AG10803 (cell line): ENCODE measurements around the gene PLG.
"Not testable (repeated sequence)": the region's sequence is repeated elsewhere in the genome, so short reads cannot be mapped to it uniquely, and the experiment has no call there.

ENCODE experiments used
- DNase-seq: peaks from one replicate; pipeline ENCODE4 v3.0.0; 2010; ENCODE audit warnings: low read depth
- H3K4me3 ChIP-seq: 2 replicates; pipeline ENCODE4 v1.5.1; 2011; ENCODE audit warnings: mild to moderate bottlenecking, low read length, control low read depth
- TF ChIP-seq, protein P1 (sequence below): conservative IDR thresholded peaks from 2 replicates; pipeline ENCODE4 v1.5.1; 2011; ENCODE audit warnings: mild to moderate bottlenecking, low read length, control low read depth, inconsistent platforms

PLG gene

DNA sequence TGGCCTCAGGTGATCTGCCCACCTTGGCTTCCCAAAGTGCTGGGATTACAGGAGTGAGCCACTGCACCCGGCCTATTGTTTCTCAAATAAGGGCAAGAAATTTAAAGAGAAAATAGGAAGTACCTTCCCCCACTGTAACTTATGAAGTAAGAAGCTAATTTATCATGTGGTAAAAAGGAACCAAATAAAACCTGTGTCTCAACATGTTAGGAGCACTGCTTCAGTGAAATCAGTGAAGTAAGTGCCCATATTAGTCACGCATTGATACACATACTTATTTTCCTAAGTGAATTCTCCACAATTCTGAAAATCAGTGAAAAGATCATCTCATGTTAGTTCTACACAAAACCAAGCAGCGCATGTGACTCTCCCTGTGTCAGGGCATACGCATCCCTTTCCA lies 23.8 kb upstream of the PLG start:
- H3K4me3 ChIP-seq = no peak overlapping the region
- TF ChIP-seq, protein P1, sequence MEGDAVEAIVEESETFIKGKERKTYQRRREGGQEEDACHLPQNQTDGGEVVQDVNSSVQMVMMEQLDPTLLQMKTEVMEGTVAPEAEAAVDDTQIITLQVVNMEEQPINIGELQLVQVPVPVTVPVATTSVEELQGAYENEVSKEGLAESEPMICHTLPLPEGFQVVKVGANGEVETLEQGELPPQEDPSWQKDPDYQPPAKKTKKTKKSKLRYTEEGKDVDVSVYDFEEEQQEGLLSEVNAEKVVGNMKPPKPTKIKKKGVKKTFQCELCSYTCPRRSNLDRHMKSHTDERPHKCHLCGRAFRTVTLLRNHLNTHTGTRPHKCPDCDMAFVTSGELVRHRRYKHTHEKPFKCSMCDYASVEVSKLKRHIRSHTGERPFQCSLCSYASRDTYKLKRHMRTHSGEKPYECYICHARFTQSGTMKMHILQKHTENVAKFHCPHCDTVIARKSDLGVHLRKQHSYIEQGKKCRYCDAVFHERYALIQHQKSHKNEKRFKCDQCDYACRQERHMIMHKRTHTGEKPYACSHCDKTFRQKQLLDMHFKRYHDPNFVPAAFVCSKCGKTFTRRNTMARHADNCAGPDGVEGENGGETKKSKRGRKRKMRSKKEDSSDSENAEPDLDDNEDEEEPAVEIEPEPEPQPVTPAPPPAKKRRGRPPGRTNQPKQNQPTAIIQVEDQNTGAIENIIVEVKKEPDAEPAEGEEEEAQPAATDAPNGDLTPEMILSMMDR = no peak
- DNase-seq = no peak

- no peak for DNase-seq
- TF ChIP-seq, protein P1 = no peak
- H3K4me3 ChIP-seq = no peak overlapping the region
Observed at GRCh38 chr6:160678744-160679401, 23.2 kb upstream of the PLG start.

DNA sequence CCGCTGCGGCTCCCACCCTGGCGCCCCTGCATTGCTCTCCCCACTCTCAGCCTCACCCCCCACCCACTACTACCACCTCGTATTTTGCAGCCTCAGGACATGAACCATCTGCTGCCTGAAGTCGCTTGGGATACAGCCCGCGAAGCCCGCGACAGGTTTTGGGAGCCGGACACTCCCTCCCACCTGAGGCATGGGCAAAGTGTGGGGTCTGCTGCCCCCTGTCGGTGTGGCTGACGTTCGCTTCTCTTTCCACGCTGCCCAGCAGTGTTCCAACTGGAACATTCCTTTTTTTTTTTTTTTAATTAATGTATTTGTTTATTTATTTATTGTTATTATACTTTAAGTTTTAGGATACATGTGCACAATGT lies 22.7 kb upstream of the PLG start:
- DNase-seq = no peak
- H3K4me3 ChIP-seq = no peak overlapping the region
- TF ChIP-seq, protein P1 = no peak

- H3K4me3 ChIP-seq, DNase-seq: not testable (repeated sequence)
Observed at GRCh38 chr6:160685101-160685761, 16.8 kb upstream of the PLG start.

DNA sequence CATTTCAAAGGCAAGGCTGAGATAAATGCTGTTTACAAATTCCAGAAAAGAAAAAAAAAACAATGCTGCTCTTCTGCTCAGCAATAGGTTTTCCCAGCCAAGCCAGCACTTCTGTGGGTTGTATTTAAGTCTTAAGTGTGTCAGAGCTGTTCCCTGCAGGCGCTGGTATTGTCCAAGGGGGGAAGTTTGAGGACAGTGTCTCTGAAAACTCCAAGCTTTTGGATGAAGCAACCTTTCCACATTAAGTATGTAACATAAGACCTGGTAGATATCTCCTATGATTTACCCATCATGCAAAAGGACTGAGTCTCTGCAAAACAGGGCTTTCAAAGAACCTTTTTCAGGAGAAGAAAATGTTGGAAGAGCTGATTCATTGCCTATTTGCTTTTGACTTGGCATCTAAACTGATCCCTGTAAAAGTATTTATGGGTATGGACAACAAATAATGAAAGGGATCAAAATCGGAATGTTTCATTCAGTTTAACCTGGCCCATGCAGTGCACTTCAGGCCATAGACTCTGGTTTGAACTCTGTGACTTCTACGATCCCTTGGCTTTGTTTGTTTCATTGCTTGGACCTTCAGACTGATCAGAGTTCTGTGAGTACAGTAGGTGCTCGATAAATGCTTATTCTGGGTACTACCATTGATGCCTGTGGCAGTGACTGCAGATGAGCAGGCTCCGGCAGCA lies 16.1 kb upstream of the PLG start:
- TF ChIP-seq, protein P1 = no peak
- DNase-seq = no peak
- no peak overlapping the region for H3K4me3 ChIP-seq

DNA sequence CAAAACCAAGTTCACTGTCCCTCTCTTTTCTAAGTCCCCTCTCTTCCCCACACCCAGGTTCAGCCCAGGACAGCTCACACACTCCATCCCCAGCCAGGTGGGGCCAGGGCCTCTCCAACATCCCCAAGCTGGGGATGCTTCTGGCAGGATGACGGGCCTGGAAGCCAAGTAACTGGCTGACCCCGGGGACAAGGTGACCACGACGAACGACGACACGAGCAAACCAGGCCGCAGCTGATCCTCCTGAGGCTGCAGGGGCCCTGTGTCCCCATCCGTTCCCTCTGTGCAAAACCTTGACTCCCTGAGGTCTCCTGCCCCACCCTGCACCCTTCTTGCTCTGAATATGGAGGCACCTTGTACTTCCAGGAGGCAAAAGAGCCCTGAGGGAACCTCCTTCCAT lies 11.6 kb upstream of the PLG start:
- no peak for DNase-seq
- TF ChIP-seq, protein P1 = no peak
- H3K4me3 ChIP-seq = no peak overlapping the region

DNA sequence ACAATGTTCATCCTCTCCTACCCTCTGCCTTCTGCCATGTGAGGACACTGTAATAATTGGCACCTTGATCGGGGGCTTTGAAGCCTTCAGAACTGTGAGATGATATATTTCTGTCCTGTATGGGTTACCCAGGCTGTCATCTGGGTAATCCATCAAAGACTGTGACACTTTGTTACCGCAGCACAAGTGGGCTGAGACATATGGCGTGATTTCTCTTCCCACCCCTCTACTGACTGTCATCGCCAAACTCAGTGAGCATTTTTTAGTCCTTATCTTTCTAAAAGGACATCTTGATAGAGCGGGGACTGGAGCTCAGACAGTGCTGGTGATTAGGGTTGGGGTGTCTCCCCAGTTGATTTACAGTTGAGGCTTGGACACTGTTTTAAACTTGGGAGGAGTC lies 10.4 kb upstream of the PLG start:
- no peak overlapping the region for H3K4me3 ChIP-seq
- TF ChIP-seq, protein P1 = no peak
- DNase-seq = no peak
